Measurements from ENCODE around the gene COL9A3. TPM values are rescaled to one million over a fixed set of nuclear protein-coding genes. Genes with fewer than 3 reads are reported as not detected.

COL9A3 gene
- total and polyA plus RNA-seq, 2 of the 8 experiments (the other 6 are each of a cell fraction or from before 2014, with no cell fraction given) = 21.7 to 80.1 TPM

DNA sequence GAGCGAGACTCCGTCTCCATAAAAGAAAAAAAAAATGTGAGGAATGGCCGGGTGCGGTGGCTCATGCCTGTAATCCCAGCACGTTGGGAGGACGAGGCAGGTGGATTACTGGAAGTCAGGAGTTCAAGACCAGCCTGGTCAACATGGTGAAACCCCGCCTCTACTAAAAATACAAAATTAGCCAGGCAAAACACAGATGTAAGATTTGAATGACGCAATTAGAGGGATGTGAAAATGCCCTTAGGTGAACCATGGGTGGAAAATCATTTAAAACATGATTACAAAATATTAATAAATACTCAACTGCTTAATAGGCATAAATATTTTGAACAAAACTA, 20.9 kb downstream of the COL9A3 start:
- H2BK15ac ChIP-seq (ENCODE audit: low read length) = no peak overlapping the region
- no peak overlapping the region for H3K9ac ChIP-seq (replicated peaks in 1 of 4; ENCODE audit: extremely low read depth in 1 of 4, low read depth in 3 of 4, low read length in 3 of 4)
- H2BK20ac ChIP-seq (ENCODE audit: low read length) = no peak overlapping the region
- no peak overlapping the region for H3K27ac ChIP-seq (ENCODE audit: low read depth, low read length)
- no peak overlapping the region for H4K8ac ChIP-seq (ENCODE audit: extremely low read depth, insufficient read depth, low read length)
- no peak overlapping the region for H3K4me2 ChIP-seq (ENCODE audit: insufficient read depth in 1 of 2, low read depth in 2 of 2, low read length in 2 of 2)
- WGBS, 2 experiments (ENCODE audit: extremely low coverage in 1 of 2, insufficient coverage in 1 of 2, insufficient read length in 1 of 2, insufficient replicate concordance in 2 of 2, low coverage in 1 of 2, low lambda C conversion rate in 2 of 2, missing lambda C conversion rate in 1 of 2) = 96% methylated on average over 7 of the region's 8 CpGs; no CpG with 5 or more reads in 1 of the 2 experiments
- no peak overlapping the region for H3K18ac ChIP-seq (ENCODE audit: extremely low read depth, low read length)
- FAIRE-seq (no peak), DNase-seq (ENCODE audit: low read depth in 1 of 2, low spot score in 2 of 2) (no peak)
- CTCF ChIA-PET (ENCODE audit: partially characterized antibody) = no interaction called here
- H3K4me3 ChIP-seq (ENCODE audit: extremely low read depth in 1 of 4, insufficient read depth in 2 of 4, low read depth in 3 of 4, low read length in 4 of 4) = no peak overlapping the region
- H3K23ac ChIP-seq (ENCODE audit: insufficient read length) = no peak overlapping the region
- H2BK120ac ChIP-seq (replicated peaks; ENCODE audit: low read depth, low read length) = no peak overlapping the region
- no peaks in the 10 kb centered on the region for H3K79me2 ChIP-seq (ENCODE audit: control insufficient read depth in 1 of 2, insufficient read depth in 2 of 2, low read length in 2 of 2)
- TF ChIP-seq NANOG (IDR thresholded peaks at IDR 0.05; ENCODE audit: insufficient read depth, low read depth, low read length, poor library complexity, severe bottlenecking) (no peak), RBBP5 (IDR thresholded peaks at IDR 0.05; ENCODE audit: borderline replicate concordance, low read depth, low read length) (no peak), RXRA (IDR thresholded peaks at IDR 0.05; ENCODE audit: insufficient read depth, low read depth, low read length) (no peak), SP2 (IDR thresholded peaks at IDR 0.05; ENCODE audit: low read length) (no peak), SUZ12 (IDR thresholded peaks at IDR 0.05; ENCODE audit: low read length) (no peak), SIX5 (IDR thresholded peaks at IDR 0.05; ENCODE audit: low read depth, low read length) (no peak), SRF (IDR thresholded peaks at IDR 0.05; ENCODE audit: low read depth, low read length) (no peak), ZNF274 (IDR thresholded peaks at IDR 0.05; ENCODE audit: borderline replicate concordance, extremely low read depth, low read length) (no peak), SAP30 (IDR thresholded peaks at IDR 0.05; ENCODE audit: insufficient read depth, insufficient replicate concordance, low read length) (no peak), YY1 (IDR thresholded peaks at IDR 0.05; ENCODE audit: low read depth, low read length) (no peak), BCL11A (IDR thresholded peaks at IDR 0.05; ENCODE audit: low read depth in 2 of 2, low read length in 2 of 2) (no peak), CBX5 (IDR thresholded peaks at IDR 0.05; ENCODE audit: low read depth, low read length) (no peak)
- H3K23me2 ChIP-seq (ENCODE audit: low read depth, low read length) = no peaks in the 10 kb centered on the region
- peaks cover 0 to 5% (median 0%) of the 10 kb centered on the region in 4 experiments; a peak in 3 of 7 replicates for H3K4me1 ChIP-seq (replicated peaks in 1 of 4; ENCODE audit: control insufficient read depth in 3 of 4, insufficient read depth in 4 of 4, low read length in 3 of 4)
- H3K9me3 ChIP-seq (ENCODE audit: insufficient read depth in 2 of 2, low read depth in 1 of 2, low read length in 1 of 2) = no peaks in the 10 kb centered on the region
- no peak overlapping the region for H2AFZ ChIP-seq (ENCODE audit: low read length)
- H4K91ac ChIP-seq (replicated peaks; ENCODE audit: insufficient read length, low read length) = no peak overlapping the region
- no peak overlapping the region for H2BK12ac ChIP-seq (ENCODE audit: low read depth, low read length)
- H2BK5ac ChIP-seq (ENCODE audit: low read depth, low read length) = no peak overlapping the region
- peaks cover 0 to 2% of the 10 kb centered on the region in 2 experiments for H4K20me1 ChIP-seq (replicated peaks in 1 of 2; ENCODE audit: control insufficient read depth in 1 of 2, insufficient read depth in 2 of 2, low read length in 2 of 2)
- H3K27me3 ChIP-seq (replicated peaks in 1 of 4; ENCODE audit: control insufficient read depth in 3 of 4, extremely low read depth in 1 of 4, insufficient read depth in 3 of 4, low read length in 3 of 4) = no peaks in the 10 kb centered on the region
- no peak overlapping the region for H3K56ac ChIP-seq (replicated peaks; ENCODE audit: insufficient read length, low read depth, low read length)
- no peak overlapping the region for H2AK5ac ChIP-seq (ENCODE audit: low read depth, low read length)
- H4K5ac ChIP-seq (ENCODE audit: insufficient read length, low read depth, low read length) = no peak overlapping the region
- H3K4ac ChIP-seq (replicated peaks; ENCODE audit: insufficient read length, low read depth, low read length) = no peak overlapping the region
- H3K36me3 ChIP-seq (ENCODE audit: control insufficient read depth in 2 of 4, insufficient read depth in 4 of 4, low read length in 3 of 4) = peaks cover 0 to 20% (median 4%) of the 10 kb centered on the region in 4 experiments; a peak in 3 of 8 replicates
- no peaks in the 10 kb centered on the region for H3K79me1 ChIP-seq (ENCODE audit: low read depth, low read length)
- POLR2A ChIA-PET (ENCODE audit: partially characterized antibody) = no interaction called here
- no peak overlapping the region for H3K14ac ChIP-seq (ENCODE audit: insufficient read length)

Measured in H1 (cell line).